ENCODE data around the gene TMEM14B.

- TF ChIP-seq CTCF (IDR thresholded peaks at IDR 0.05; ENCODE audit: low read length), result no peak
- TF ChIP-seq EZH2 (IDR thresholded peaks at IDR 0.05; ENCODE audit: borderline replicate concordance, low read length), result no peak
Measured at GRCh38 chr6:10749734-10750133, 2.1 kb downstream of the TMEM14B start.
